GM23338 (cell line): ENCODE results near the gene FAM50A. TPM values are rescaled to one million over a fixed set of nuclear protein-coding genes. Genes with fewer than 3 reads are reported as not detected.

Experiments
- ATAC-seq: fragments of 200-7000 bp; cut with Tn5 transposase; 3 replicates; pipeline ENCODE4 v1.9.1; 2020
- DNase-seq: peaks from one replicate; pipeline ENCODE4 v3.0.0-alpha.2; 2015; ENCODE audit warnings: low spot score
- H2AFZ ChIP-seq: fragments of 200-600 bp; sonication (generic); 2 replicates; pipeline ENCODE4 v1.8.0; 2016; ENCODE audit warnings: antibody characterized with exemption, mild to moderate bottlenecking, moderate library complexity
- H3F3A ChIP-seq: fragments of 200-600 bp; sonication (generic); replicated peaks from 2 replicates; pipeline ENCODE4 v1.8.0; 2017; ENCODE audit warnings: antibody characterized with exemption, mixed run types, low read depth
- H3K27ac ChIP-seq: fragments of 200-600 bp; sonication (generic); 2 replicates; pipeline ENCODE4 v1.6.1; 2016; ENCODE audit warnings: low read depth
- H3K27me3 ChIP-seq: fragments of 200-600 bp; sonication (generic); 2 replicates; pipeline ENCODE4 v1.8.0; 2016; ENCODE audit warnings: mild to moderate bottlenecking, mixed run types, moderate library complexity; ENCODE audit not compliant: insufficient read depth
- H3K36me3 ChIP-seq: fragments of 200-600 bp; sonication (generic); 2 replicates; pipeline ENCODE4 v1.8.0; 2016; ENCODE audit warnings: mild to moderate bottlenecking; ENCODE audit not compliant: insufficient read depth
- H3K4me1 ChIP-seq: fragments of 200-600 bp; sonication (generic); 2 replicates; pipeline ENCODE4 v1.8.0; 2016; ENCODE audit warnings: mild to moderate bottlenecking, moderate library complexity; ENCODE audit not compliant: insufficient read depth
- H3K4me2 ChIP-seq: fragments of 200-600 bp; sonication (generic); 2 replicates; pipeline ENCODE4 v1.7.1; 2017; ENCODE audit warnings: mixed run types
- H3K4me3 ChIP-seq: fragments of 200-600 bp; sonication (generic); 2 replicates; pipeline ENCODE4 v1.6.1; 2016; ENCODE audit warnings: mixed run types
- H3K79me2 ChIP-seq: fragments of 200-600 bp; sonication (generic); replicated peaks from 2 replicates; pipeline ENCODE4 v1.8.0; 2017; ENCODE audit warnings: mild to moderate bottlenecking; ENCODE audit not compliant: insufficient read depth
- H3K9me2 ChIP-seq: fragments of 200-600 bp; sonication (generic); 2 replicates; pipeline ENCODE4 v1.8.0; 2017; ENCODE audit not compliant: insufficient read depth
- H4K20me1 ChIP-seq: fragments of 200-600 bp; sonication (generic); replicated peaks from 2 replicates; pipeline ENCODE4 v1.8.0; 2017; ENCODE audit warnings: mild to moderate bottlenecking; ENCODE audit not compliant: insufficient read depth
- H3K27ac Mint-ChIP-seq: 2 replicates; pipeline ENCODE4 v1.8.0; 2020; ENCODE audit warnings: inconsistent platforms, mild to moderate bottlenecking, moderate library complexity, mixed read lengths
- H3K27me3 Mint-ChIP-seq: 3 replicates; pipeline ENCODE4 v1.8.0; 2022; ENCODE audit warnings: low read depth, mild to moderate bottlenecking, moderate library complexity, mixed read lengths, inconsistent platforms; ENCODE audit not compliant: insufficient read depth, poor library complexity
- H3K36me3 Mint-ChIP-seq: 3 replicates; pipeline ENCODE4 v1.8.0; 2021; ENCODE audit warnings: low read depth, mild to moderate bottlenecking, inconsistent platforms, moderate library complexity, mixed read lengths
- H3K4me1 Mint-ChIP-seq: 3 replicates; pipeline ENCODE4 v1.8.0; 2020; ENCODE audit warnings: mild to moderate bottlenecking, inconsistent platforms, mixed read lengths
- H3K4me3 Mint-ChIP-seq: 3 replicates; pipeline ENCODE4 v1.8.0; 2021; ENCODE audit warnings: moderate library complexity, mild to moderate bottlenecking, inconsistent platforms, mixed read lengths
- H3K9me3 Mint-ChIP-seq: 3 replicates; pipeline ENCODE4 v1.8.0; 2020; ENCODE audit warnings: moderate library complexity, mild to moderate bottlenecking, inconsistent platforms, mixed read lengths
- CREB1 ChIP-seq: fragments of 250-450 bp; sonication (Bioruptor Pico); IDR thresholded peaks from 2 replicates; pipeline ENCODE4 v1.5.0; 2020; ENCODE audit warnings: low read depth, mild to moderate bottlenecking, moderate library complexity
- EZH2 ChIP-seq: fragments of 200-600 bp; sonication (generic); IDR thresholded peaks from one replicate; pipeline ENCODE4 v1.8.0; 2017; ENCODE audit warnings: antibody characterized with exemption, mild to moderate bottlenecking, low read depth; ENCODE audit not compliant: unreplicated experiment
- EZH2phosphoT487 ChIP-seq: fragments of 200-600 bp; sonication (generic); IDR thresholded peaks from one replicate; pipeline ENCODE4 v1.8.1; 2018; ENCODE audit warnings: antibody characterized with exemption; ENCODE audit not compliant: unreplicated experiment
- JUNB ChIP-seq: IDR thresholded peaks from one replicate; pipeline ENCODE4 v1.6.1; 2016; ENCODE audit warnings: antibody characterized with exemption; ENCODE audit not compliant: unreplicated experiment
- NANOG ChIP-seq: IDR thresholded peaks from 2 replicates; pipeline ENCODE4 v1.6.1; 2016; ENCODE audit warnings: antibody characterized with exemption, borderline replicate concordance
- POLR2AphosphoS5 ChIP-seq: IDR thresholded peaks from 2 replicates; pipeline ENCODE4 v1.6.1; 2016; ENCODE audit warnings: antibody characterized with exemption, low read depth
- STAT1 ChIP-seq: IDR thresholded peaks from one replicate; pipeline ENCODE4 v1.6.1; 2016; ENCODE audit warnings: antibody characterized with exemption; ENCODE audit not compliant: unreplicated experiment
- ZNF114 ChIP-seq: fragments of 250-450 bp; sonication (Bioruptor Pico); IDR thresholded peaks from 2 replicates; pipeline ENCODE4 v1.5.0; 2020; ENCODE audit warnings: mild to moderate bottlenecking, moderate library complexity
- polyA plus RNA-seq: library from polyadenylated mRNA; unstranded; fragments of >200 nt; fragmentation: Nextera tagmentation; extraction: Ambion mirVana; gene quantifications from 2 replicates; pipeline ENCODE4 v1.2.1, GENCODE V29; 2016
- total RNA-seq: library from RNA; depleted of rRNA; stranded (reverse); fragments of >200 nt; shearing (Covaris generic); gene quantifications from 2 replicates; pipeline ENCODE4 v1.2.3, GENCODE V29; 2014
- TF ChIP-seq, protein P1 (sequence below): fragments of 250-450 bp; sonication (Bioruptor Pico); IDR thresholded peaks from 2 replicates; pipeline ENCODE4 v1.5.0; 2020; ENCODE audit warnings: mild to moderate bottlenecking, moderate library complexity
- TF ChIP-seq, protein P2 (sequence below): IDR thresholded peaks from one replicate; pipeline ENCODE4 v1.6.1; 2018; ENCODE audit warnings: antibody characterized with exemption; ENCODE audit not compliant: unreplicated experiment
- TF ChIP-seq, protein P3 (sequence below), 2 experiments: fragments of 200-600 bp in 1 of 2; sonication (generic) in 1 of 2; conservative IDR thresholded peaks; 2 replicates each; pipeline versions ENCODE4 v1.5.1 to v1.6.1; 2016 to 2017; ENCODE audit warnings: antibody characterized with exemption in 2 of 2, low read depth in 2 of 2, mild to moderate bottlenecking in 2 of 2, moderate library complexity in 1 of 2
- TF ChIP-seq, protein P4 (sequence below): IDR thresholded peaks from 2 replicates; pipeline ENCODE4 v1.6.1; 2016; ENCODE audit warnings: antibody characterized with exemption

FAM50A gene
- total and polyA plus RNA-seq, 2 experiments from 2014 or later: 23.9 to 77.6 TPM

DNA sequence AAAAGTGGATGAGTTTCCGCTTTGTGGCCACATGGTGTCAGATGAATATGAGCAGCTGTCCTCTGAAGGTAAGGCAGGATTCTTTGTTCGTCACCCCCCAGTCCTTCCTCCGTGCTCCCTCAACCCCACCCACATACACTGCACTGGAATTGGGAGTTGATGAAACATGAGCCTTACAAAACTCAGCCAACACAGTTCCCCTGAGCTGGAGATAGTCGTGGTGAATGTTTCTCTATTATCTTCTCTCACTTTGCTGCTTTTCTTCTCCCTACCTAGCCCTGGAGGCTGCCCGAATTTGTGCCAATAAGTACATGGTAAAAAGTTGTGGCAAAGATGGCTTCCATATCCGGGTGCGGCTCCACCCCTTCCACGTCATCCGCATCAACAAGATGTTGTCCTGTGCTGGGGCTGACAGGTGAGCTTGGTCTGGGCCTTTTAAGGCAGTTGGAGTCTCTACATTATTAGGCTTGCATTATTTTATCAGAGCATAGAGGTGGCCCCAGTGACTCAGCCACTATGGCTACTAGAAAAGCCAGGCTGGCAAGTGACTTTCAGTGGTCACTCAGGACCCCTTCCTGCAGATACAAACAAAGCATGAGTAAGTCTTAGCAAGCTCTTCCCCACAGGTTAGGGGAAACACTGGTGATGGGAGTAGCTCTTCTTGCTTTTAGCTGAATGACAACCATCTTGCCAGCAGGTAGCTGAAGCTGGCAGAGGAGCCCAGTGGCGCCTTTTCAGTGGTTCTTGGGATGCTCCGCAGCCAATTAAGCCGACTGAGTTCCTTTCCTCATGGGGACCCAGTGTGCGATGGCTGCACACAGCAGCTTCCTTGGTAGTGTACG is 44.2 kb upstream of the FAM50A start:
- Histone ChIP-seq H3K27me3 (no peaks in the 10 kb centered on the region), H3K36me3 (peaks cover 4% of the 10 kb centered on the region; the same call in 1 of the 2 replicates), H2AFZ (no peak overlapping the region), H3K4me2 (peak overlapping the region; percentile 90), H3F3A (peaks cover 21% of the 10 kb centered on the region), H3K79me2 (peaks cover 17% of the 10 kb centered on the region), H4K20me1 (no peaks in the 10 kb centered on the region), H3K9me2 (no peaks in the 10 kb centered on the region), H3K4me1 (peaks cover 6% of the 10 kb centered on the region; the same call in 1 of the 2 replicates), H3K27ac (peak overlapping the region; percentile 92), H3K4me3 (peak overlapping the region; percentile 85)
- peak overlapping the region; percentile 100 for H3K4me3 Mint-ChIP-seq
- peaks cover 9% of the 10 kb centered on the region; the same call in 1 of the 3 replicates for H3K9me3 Mint-ChIP-seq
- peak overlapping the region; percentile 100 for H3K27ac Mint-ChIP-seq
- no peak; the same call in 1 of the 2 replicates for TF ChIP-seq POLR2AphosphoS5
- TF ChIP-seq, protein P1, sequence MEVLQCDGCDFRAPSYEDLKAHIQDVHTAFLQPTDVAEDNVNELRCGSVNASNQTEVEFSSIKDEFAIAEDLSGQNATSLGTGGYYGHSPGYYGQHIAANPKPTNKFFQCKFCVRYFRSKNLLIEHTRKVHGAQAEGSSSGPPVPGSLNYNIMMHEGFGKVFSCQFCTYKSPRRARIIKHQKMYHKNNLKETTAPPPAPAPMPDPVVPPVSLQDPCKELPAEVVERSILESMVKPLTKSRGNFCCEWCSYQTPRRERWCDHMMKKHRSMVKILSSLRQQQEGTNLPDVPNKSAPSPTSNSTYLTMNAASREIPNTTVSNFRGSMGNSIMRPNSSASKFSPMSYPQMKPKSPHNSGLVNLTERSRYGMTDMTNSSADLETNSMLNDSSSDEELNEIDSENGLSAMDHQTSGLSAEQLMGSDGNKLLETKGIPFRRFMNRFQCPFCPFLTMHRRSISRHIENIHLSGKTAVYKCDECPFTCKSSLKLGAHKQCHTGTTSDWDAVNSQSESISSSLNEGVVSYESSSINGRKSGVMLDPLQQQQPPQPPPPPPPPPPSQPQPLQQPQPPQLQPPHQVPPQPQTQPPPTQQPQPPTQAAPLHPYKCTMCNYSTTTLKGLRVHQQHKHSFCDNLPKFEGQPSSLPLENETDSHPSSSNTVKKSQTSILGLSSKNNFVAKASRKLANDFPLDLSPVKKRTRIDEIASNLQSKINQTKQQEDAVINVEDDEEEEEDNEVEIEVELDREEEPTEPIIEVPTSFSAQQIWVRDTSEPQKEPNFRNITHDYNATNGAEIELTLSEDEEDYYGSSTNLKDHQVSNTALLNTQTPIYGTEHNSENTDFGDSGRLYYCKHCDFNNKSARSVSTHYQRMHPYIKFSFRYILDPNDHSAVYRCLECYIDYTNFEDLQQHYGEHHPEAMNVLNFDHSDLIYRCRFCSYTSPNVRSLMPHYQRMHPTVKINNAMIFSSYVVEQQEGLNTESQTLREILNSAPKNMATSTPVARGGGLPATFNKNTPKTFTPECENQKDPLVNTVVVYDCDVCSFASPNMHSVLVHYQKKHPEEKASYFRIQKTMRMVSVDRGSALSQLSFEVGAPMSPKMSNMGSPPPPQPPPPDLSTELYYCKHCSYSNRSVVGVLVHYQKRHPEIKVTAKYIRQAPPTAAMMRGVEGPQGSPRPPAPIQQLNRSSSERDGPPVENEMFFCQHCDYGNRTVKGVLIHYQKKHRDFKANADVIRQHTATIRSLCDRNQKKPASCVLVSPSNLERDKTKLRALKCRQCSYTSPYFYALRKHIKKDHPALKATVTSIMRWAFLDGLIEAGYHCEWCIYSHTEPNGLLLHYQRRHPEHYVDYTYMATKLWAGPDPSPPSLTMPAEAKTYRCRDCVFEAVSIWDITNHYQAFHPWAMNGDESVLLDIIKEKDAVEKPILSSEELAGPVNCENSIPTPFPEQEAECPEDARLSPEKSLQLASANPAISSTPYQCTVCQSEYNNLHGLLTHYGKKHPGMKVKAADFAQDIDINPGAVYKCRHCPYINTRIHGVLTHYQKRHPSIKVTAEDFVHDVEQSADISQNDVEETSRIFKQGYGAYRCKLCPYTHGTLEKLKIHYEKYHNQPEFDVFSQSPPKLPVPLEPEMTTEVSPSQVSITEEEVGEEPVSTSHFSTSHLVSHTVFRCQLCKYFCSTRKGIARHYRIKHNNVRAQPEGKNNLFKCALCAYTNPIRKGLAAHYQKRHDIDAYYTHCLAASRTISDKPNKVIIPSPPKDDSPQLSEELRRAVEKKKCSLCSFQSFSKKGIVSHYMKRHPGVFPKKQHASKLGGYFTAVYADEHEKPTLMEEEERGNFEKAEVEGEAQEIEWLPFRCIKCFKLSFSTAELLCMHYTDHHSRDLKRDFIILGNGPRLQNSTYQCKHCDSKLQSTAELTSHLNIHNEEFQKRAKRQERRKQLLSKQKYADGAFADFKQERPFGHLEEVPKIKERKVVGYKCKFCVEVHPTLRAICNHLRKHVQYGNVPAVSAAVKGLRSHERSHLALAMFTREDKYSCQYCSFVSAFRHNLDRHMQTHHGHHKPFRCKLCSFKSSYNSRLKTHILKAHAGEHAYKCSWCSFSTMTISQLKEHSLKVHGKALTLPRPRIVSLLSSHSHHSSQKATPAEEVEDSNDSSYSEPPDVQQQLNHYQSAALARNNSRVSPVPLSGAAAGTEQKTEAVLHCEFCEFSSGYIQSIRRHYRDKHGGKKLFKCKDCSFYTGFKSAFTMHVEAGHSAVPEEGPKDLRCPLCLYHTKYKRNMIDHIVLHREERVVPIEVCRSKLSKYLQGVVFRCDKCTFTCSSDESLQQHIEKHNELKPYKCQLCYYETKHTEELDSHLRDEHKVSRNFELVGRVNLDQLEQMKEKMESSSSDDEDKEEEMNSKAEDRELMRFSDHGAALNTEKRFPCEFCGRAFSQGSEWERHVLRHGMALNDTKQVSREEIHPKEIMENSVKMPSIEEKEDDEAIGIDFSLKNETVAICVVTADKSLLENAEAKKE: no peak
- TF ChIP-seq EZH2phosphoT487: no peak
- no peak for TF ChIP-seq NANOG
- TF ChIP-seq, protein P2, sequence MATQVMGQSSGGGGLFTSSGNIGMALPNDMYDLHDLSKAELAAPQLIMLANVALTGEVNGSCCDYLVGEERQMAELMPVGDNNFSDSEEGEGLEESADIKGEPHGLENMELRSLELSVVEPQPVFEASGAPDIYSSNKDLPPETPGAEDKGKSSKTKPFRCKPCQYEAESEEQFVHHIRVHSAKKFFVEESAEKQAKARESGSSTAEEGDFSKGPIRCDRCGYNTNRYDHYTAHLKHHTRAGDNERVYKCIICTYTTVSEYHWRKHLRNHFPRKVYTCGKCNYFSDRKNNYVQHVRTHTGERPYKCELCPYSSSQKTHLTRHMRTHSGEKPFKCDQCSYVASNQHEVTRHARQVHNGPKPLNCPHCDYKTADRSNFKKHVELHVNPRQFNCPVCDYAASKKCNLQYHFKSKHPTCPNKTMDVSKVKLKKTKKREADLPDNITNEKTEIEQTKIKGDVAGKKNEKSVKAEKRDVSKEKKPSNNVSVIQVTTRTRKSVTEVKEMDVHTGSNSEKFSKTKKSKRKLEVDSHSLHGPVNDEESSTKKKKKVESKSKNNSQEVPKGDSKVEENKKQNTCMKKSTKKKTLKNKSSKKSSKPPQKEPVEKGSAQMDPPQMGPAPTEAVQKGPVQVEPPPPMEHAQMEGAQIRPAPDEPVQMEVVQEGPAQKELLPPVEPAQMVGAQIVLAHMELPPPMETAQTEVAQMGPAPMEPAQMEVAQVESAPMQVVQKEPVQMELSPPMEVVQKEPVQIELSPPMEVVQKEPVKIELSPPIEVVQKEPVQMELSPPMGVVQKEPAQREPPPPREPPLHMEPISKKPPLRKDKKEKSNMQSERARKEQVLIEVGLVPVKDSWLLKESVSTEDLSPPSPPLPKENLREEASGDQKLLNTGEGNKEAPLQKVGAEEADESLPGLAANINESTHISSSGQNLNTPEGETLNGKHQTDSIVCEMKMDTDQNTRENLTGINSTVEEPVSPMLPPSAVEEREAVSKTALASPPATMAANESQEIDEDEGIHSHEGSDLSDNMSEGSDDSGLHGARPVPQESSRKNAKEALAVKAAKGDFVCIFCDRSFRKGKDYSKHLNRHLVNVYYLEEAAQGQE: no peak
- TF ChIP-seq, protein P3, sequence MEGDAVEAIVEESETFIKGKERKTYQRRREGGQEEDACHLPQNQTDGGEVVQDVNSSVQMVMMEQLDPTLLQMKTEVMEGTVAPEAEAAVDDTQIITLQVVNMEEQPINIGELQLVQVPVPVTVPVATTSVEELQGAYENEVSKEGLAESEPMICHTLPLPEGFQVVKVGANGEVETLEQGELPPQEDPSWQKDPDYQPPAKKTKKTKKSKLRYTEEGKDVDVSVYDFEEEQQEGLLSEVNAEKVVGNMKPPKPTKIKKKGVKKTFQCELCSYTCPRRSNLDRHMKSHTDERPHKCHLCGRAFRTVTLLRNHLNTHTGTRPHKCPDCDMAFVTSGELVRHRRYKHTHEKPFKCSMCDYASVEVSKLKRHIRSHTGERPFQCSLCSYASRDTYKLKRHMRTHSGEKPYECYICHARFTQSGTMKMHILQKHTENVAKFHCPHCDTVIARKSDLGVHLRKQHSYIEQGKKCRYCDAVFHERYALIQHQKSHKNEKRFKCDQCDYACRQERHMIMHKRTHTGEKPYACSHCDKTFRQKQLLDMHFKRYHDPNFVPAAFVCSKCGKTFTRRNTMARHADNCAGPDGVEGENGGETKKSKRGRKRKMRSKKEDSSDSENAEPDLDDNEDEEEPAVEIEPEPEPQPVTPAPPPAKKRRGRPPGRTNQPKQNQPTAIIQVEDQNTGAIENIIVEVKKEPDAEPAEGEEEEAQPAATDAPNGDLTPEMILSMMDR (conservative IDR thresholded peaks at IDR 0.05; ENCODE audit: low read depth in 2 of 2): no peak
- no peak for TF ChIP-seq JUNB
- TF ChIP-seq, protein P4, sequence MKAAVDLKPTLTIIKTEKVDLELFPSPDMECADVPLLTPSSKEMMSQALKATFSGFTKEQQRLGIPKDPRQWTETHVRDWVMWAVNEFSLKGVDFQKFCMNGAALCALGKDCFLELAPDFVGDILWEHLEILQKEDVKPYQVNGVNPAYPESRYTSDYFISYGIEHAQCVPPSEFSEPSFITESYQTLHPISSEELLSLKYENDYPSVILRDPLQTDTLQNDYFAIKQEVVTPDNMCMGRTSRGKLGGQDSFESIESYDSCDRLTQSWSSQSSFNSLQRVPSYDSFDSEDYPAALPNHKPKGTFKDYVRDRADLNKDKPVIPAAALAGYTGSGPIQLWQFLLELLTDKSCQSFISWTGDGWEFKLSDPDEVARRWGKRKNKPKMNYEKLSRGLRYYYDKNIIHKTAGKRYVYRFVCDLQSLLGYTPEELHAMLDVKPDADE: no peak
- TF ChIP-seq STAT1: no peak
- no peak for TF ChIP-seq EZH2
- no peak for TF ChIP-seq ZNF114
- no peak for TF ChIP-seq CREB1
- peaks cover 42% of the 10 kb centered on the region for H3K27me3 Mint-ChIP-seq
- H3K4me1 Mint-ChIP-seq: peaks cover 13% of the 10 kb centered on the region; the same call in 2 of the 3 replicates
- H3K36me3 Mint-ChIP-seq: peaks cover 36% of the 10 kb centered on the region
- DNase-seq (no peak), ATAC-seq (no peak)
